H9 (cell line): ENCODE measurements around the gene ACKR4. TPM values are rescaled to one million over a fixed set of nuclear protein-coding genes. Genes with fewer than 3 reads are reported as not detected.

Experiments
- DNase-seq: peaks from one replicate; pipeline ENCODE4 v3.0.0-alpha.2; 2017
- H2AFZ ChIP-seq: one replicate; pipeline ENCODE4 v1.6.1; 2013; ENCODE audit warnings: mild to moderate bottlenecking, low read length, control low read depth, moderate library complexity
- H2AK5ac ChIP-seq: 2 replicates; pipeline ENCODE4 v1.6.1; 2013; ENCODE audit warnings: low read length, control low read depth, mixed read lengths; ENCODE audit not compliant: insufficient read length
- H2BK120ac ChIP-seq: one replicate; pipeline ENCODE4 v1.6.1; 2013; ENCODE audit warnings: low read depth, mild to moderate bottlenecking, low read length, control low read depth, inconsistent platforms; ENCODE audit not compliant: poor library complexity, severe bottlenecking
- H2BK12ac ChIP-seq: 2 replicates; pipeline ENCODE4 v1.6.1; 2013; ENCODE audit warnings: low read length, control low read depth, mixed read lengths, low read depth; ENCODE audit not compliant: insufficient read length
- H2BK15ac ChIP-seq: 2 replicates; pipeline ENCODE4 v1.6.1; 2013; ENCODE audit warnings: low read depth, low read length, control low read depth
- H2BK20ac ChIP-seq: one replicate; pipeline ENCODE4 v1.6.1; 2013; ENCODE audit warnings: low read depth, mild to moderate bottlenecking, low read length, control low read depth, inconsistent platforms; ENCODE audit not compliant: poor library complexity, severe bottlenecking
- H2BK5ac ChIP-seq: 2 replicates; pipeline ENCODE4 v1.6.1; 2013; ENCODE audit warnings: low read length, control low read depth, mixed read lengths; ENCODE audit not compliant: insufficient read length
- H3K14ac ChIP-seq: 2 replicates; pipeline ENCODE4 v1.6.1; 2013; ENCODE audit warnings: low read length, control low read depth; ENCODE audit not compliant: insufficient read depth
- H3K18ac ChIP-seq: 2 replicates; pipeline ENCODE4 v1.6.1; 2013; ENCODE audit warnings: low read depth, mild to moderate bottlenecking, mixed read lengths, low read length, control low read depth; ENCODE audit not compliant: insufficient read length
- H3K23ac ChIP-seq: 2 replicates; pipeline ENCODE4 v1.6.1; 2013; ENCODE audit warnings: low read length, control low read depth, mixed read lengths, low read depth; ENCODE audit not compliant: insufficient read length
- H3K23me2 ChIP-seq: 2 replicates; pipeline ENCODE4 v1.6.1; 2013; ENCODE audit warnings: low read depth, mild to moderate bottlenecking, mixed read lengths, low read length, control low read depth; ENCODE audit not compliant: insufficient read length, poor library complexity, severe bottlenecking
- H3K27ac ChIP-seq: 2 replicates; pipeline ENCODE4 v1.5.1; 2013; ENCODE audit warnings: low read length, control low read depth, mixed read lengths, low read depth; ENCODE audit not compliant: insufficient read length
- H3K27me3 ChIP-seq: 2 replicates; pipeline ENCODE4 v1.6.1; 2013; ENCODE audit warnings: low read length, control low read depth, inconsistent platforms; ENCODE audit not compliant: insufficient read depth
- H3K4ac ChIP-seq: 2 replicates; pipeline ENCODE4 v1.6.1; 2013; ENCODE audit warnings: low read depth, mild to moderate bottlenecking, control low read depth, inconsistent platforms, low read length, moderate library complexity
- H3K4me1 ChIP-seq: 2 replicates; pipeline ENCODE4 v1.6.1; 2013; ENCODE audit warnings: low read length, control low read depth, inconsistent platforms; ENCODE audit not compliant: insufficient read depth
- H3K4me2 ChIP-seq: 2 replicates; pipeline ENCODE4 v1.6.1; 2013; ENCODE audit warnings: low read length, control low read depth, mixed read lengths; ENCODE audit not compliant: insufficient read length, insufficient read depth
- H3K56ac ChIP-seq: 2 replicates; pipeline ENCODE4 v1.6.1; 2013; ENCODE audit warnings: low read depth, mild to moderate bottlenecking, mixed read lengths, low read length, control low read depth; ENCODE audit not compliant: insufficient read length
- H3K79me1 ChIP-seq: 2 replicates; pipeline ENCODE4 v1.6.1; 2013; ENCODE audit warnings: low read depth, mild to moderate bottlenecking, moderate library complexity, low read length, control low read depth, inconsistent platforms; ENCODE audit not compliant: insufficient read depth, poor library complexity, severe bottlenecking
- H3K79me2 ChIP-seq: 2 replicates; pipeline ENCODE4 v1.6.1; 2013; ENCODE audit warnings: low read length, control low read depth, inconsistent platforms; ENCODE audit not compliant: insufficient read depth
- H3K9ac ChIP-seq: 2 replicates; pipeline ENCODE4 v1.6.1; 2013; ENCODE audit warnings: low read length, control low read depth, mixed read lengths; ENCODE audit not compliant: insufficient read length; ENCODE audit errors: extremely low read depth
- H3K9me3 ChIP-seq: one replicate; pipeline ENCODE4 v1.6.1; 2013; ENCODE audit warnings: low read depth, low read length, inconsistent platforms; ENCODE audit not compliant: control insufficient read depth
- H3T11ph ChIP-seq: one replicate; pipeline ENCODE4 v1.6.1; 2013; ENCODE audit warnings: mild to moderate bottlenecking, low read length, control low read depth, inconsistent platforms
- H4K20me1 ChIP-seq: one replicate; pipeline ENCODE4 v1.6.1; 2013; ENCODE audit not compliant: control insufficient read depth, insufficient read length, insufficient read depth
- H4K5ac ChIP-seq: 2 replicates; pipeline ENCODE4 v1.6.1; 2013; ENCODE audit warnings: low read depth, mild to moderate bottlenecking, mixed read lengths, low read length, control low read depth; ENCODE audit not compliant: insufficient read length
- H4K8ac ChIP-seq: replicated peaks from 2 replicates; pipeline ENCODE4 v1.6.1; 2013; ENCODE audit warnings: low read length, control low read depth, mixed read lengths, low read depth; ENCODE audit not compliant: insufficient read length
- H4K91ac ChIP-seq: 2 replicates; pipeline ENCODE4 v1.6.1; 2013; ENCODE audit warnings: low read depth, mild to moderate bottlenecking, moderate library complexity, mixed read lengths, low read length, control low read depth; ENCODE audit not compliant: insufficient read length
- H3K27ac Mint-ChIP-seq, 3 experiments: 2 replicates in 2 of 3; 3 replicates in 1 of 3; pipeline ENCODE4 v1.8.0; 2020 to 2021; ENCODE audit warnings: mixed read lengths in 3 of 3, mild to moderate bottlenecking in 1 of 3, moderate library complexity in 1 of 3
- H3K27me3 Mint-ChIP-seq: 2 replicates; pipeline ENCODE4 v1.8.0; 2021; ENCODE audit warnings: low read depth, mild to moderate bottlenecking, moderate library complexity, mixed read lengths
- H3K36me3 Mint-ChIP-seq, 3 experiments: 2 replicates in 2 of 3; 3 replicates in 1 of 3; pipeline ENCODE4 v1.8.0; 2020 to 2021; ENCODE audit warnings: low read depth in 3 of 3, mixed read lengths in 3 of 3; ENCODE audit not compliant: insufficient read depth in 1 of 3
- H3K4me1 Mint-ChIP-seq, 2 experiments: 2 replicates each; pipeline ENCODE4 v1.8.0; 2020; ENCODE audit warnings: mixed read lengths in 2 of 2
- H3K4me3 Mint-ChIP-seq, 2 experiments: 2 replicates in 1 of 2; 3 replicates in 1 of 2; pipeline ENCODE4 v1.8.0; 2020 to 2021; ENCODE audit warnings: mild to moderate bottlenecking in 2 of 2, mixed read lengths in 2 of 2, moderate library complexity in 1 of 2
- H3K9me3 Mint-ChIP-seq, 2 experiments: 2 replicates in 1 of 2; 3 replicates in 1 of 2; pipeline ENCODE4 v1.8.0; 2020; ENCODE audit warnings: mild to moderate bottlenecking in 2 of 2, mixed read lengths in 2 of 2, moderate library complexity in 1 of 2
- WGBS: extraction: QIAGEN DNeasy Blood & Tissue Kit; methylation state at CpG from one replicate; pipeline ENCODE4 v1.1.7; 2013; ENCODE audit warnings: missing lambda C conversion rate, low lambda C conversion rate, mixed read lengths; ENCODE audit not compliant: insufficient read length; ENCODE audit errors: extremely low coverage; 5-methylcytosine and 5-hydroxymethylcytosine counted together
- total RNA-seq: library from RNA; stranded (reverse); gene quantifications from 2 replicates; pipeline ENCODE4 v1.2.1, GENCODE V29; 2021
- TF ChIP-seq, protein P1 (sequence below): fragments of 200-600 bp; sonication (generic); conservative IDR thresholded peaks from 3 replicates; pipeline ENCODE4 v1.8.0; 2021; ENCODE audit warnings: antibody characterized with exemption, mild to moderate bottlenecking

Gene ACKR4
- total RNA-seq, 1 experiment from 2014 or later = not detected

GRCh38 chr3:132629928-132630327 lies 32.9 kb downstream of the ACKR4 start:
- H3K79me2 ChIP-seq = no peaks in the 10 kb centered on the region
- Mint-ChIP-seq H3K9me3 (no peaks in the 10 kb centered on the region), H3K27me3 (no peaks in the 10 kb centered on the region), H3K4me3 (no peak overlapping the region), H3K27ac (no peak overlapping the region), H3K4me1 (peaks cover 16 to 17% of the 10 kb centered on the region in 2 experiments), H3K36me3 (peaks cover 0 to 21% (median 21%) of the 10 kb centered on the region in 3 experiments; a peak in 4 of 7 replicates)
- H2BK20ac ChIP-seq = no peak overlapping the region
- no peak overlapping the region for H3K23ac ChIP-seq
- H4K5ac ChIP-seq = no peak overlapping the region
- H3K23me2 ChIP-seq = no peaks in the 10 kb centered on the region
- no peaks in the 10 kb centered on the region for H4K20me1 ChIP-seq
- no peak overlapping the region for H2BK12ac ChIP-seq
- H4K8ac ChIP-seq = no peak overlapping the region
- no peak overlapping the region for H3K9ac ChIP-seq
- no peak for DNase-seq
- no peak overlapping the region for H3K18ac ChIP-seq
- H3K14ac ChIP-seq = no peak overlapping the region
- no peak overlapping the region for H2AFZ ChIP-seq
- no peak overlapping the region for H3K4me2 ChIP-seq
- TF ChIP-seq, protein P1, sequence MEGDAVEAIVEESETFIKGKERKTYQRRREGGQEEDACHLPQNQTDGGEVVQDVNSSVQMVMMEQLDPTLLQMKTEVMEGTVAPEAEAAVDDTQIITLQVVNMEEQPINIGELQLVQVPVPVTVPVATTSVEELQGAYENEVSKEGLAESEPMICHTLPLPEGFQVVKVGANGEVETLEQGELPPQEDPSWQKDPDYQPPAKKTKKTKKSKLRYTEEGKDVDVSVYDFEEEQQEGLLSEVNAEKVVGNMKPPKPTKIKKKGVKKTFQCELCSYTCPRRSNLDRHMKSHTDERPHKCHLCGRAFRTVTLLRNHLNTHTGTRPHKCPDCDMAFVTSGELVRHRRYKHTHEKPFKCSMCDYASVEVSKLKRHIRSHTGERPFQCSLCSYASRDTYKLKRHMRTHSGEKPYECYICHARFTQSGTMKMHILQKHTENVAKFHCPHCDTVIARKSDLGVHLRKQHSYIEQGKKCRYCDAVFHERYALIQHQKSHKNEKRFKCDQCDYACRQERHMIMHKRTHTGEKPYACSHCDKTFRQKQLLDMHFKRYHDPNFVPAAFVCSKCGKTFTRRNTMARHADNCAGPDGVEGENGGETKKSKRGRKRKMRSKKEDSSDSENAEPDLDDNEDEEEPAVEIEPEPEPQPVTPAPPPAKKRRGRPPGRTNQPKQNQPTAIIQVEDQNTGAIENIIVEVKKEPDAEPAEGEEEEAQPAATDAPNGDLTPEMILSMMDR = no peak
- H3K56ac ChIP-seq = no peak overlapping the region
- H2BK15ac ChIP-seq = no peak overlapping the region
- 100% methylated on average over 1 of the region's 1 CpG for WGBS
- no peak overlapping the region for H2BK5ac ChIP-seq
- H3K27ac ChIP-seq = no peak overlapping the region
- H3K9me3 ChIP-seq = no peaks in the 10 kb centered on the region
- H4K91ac ChIP-seq = no peak overlapping the region
- H2BK120ac ChIP-seq = no peak overlapping the region
- no peak overlapping the region for H3T11ph ChIP-seq
- H3K4ac ChIP-seq = no peak overlapping the region
- H3K4me1 ChIP-seq = no peaks in the 10 kb centered on the region; the same call in 1 of the 2 replicates
- H3K27me3 ChIP-seq = no peaks in the 10 kb centered on the region
- no peak overlapping the region for H2AK5ac ChIP-seq
- H3K79me1 ChIP-seq = no peaks in the 10 kb centered on the region
